ENCODE measurements around the gene SLC25A36.
A peak's percentile ranks its signal among the peaks of the same experiment; 100 is the strongest.
"Not testable (repeated sequence)": the region's sequence is repeated elsewhere in the genome, so short reads cannot be mapped to it uniquely, and the experiment has no call there.

Gene SLC25A36

DNA sequence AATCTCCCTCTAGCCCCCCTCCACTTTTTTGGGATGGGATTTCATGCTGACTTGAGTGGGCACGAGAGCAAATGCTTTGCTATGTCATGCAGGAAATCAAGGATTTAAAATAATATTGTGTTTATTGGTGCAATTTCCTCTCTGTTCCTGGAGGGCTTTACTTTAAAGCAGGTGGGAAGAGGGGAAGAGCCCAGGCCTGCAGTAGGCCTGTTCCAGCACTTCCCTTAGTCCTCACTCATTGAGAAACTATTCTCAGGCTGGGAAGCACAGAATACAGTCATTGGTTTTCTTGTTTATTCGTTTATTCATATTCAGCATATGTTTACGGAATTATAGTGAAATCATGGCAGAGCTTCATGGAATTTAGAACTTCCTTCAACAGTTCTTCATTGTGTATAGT, 67.9 kb downstream of the SLC25A36 start:
- no peak for DNase-seq
- no peak for TF ChIP-seq CTCF (IDR thresholded peaks at IDR 0.05)
- Mint-ChIP-seq H3K27ac (no peak overlapping the region), H3K27me3 (ENCODE audit: low read depth, poor library complexity) (peaks cover 5% of the 10 kb centered on the region), H3K4me1 (peaks cover 11% of the 10 kb centered on the region), H3K9me3 (peaks cover 11% of the 10 kb centered on the region), H3K4me3 (no peak overlapping the region), H3K36me3 (ENCODE audit: low read depth) (no peaks in the 10 kb centered on the region)

DNA sequence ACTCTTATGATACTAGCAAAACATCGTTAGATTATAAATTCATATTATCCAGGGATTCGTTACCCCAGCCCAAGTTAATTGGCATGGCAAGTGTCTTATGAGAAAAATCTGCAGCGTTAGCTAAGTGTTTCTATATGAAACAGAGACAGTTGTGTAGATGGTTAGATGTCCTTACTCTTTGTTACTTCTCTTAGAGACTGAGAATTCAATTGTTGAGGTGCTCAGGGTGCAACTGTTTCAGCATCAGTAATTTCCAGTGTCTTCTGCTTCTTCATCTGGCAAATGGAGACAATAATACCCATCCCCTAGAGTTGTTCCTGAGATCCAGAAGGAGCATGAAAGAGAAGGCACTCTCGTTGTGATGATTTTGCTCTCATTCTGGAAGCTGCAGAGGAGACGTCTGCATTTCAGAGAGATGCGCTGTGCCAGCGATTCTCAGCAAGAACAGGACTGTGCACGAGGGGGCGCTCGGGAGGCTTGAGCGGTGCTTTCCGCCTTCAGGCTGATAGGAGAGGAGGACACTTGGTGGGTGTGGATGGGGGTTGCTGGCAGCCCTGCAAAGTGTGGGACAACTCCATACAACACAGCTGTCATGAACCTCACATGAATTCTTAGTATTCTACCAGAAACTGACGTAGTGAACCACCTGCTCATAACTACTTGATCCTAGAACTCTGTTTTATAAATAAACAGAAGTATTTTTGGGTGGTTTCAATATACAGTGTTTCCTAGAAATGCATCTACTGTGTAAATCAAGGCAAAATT, 69.8 kb downstream of the SLC25A36 start:
- Mint-ChIP-seq H3K4me1 (peaks cover 11% of the 10 kb centered on the region), H3K4me3 (no peak overlapping the region), H3K36me3 (ENCODE audit: low read depth) (no peaks in the 10 kb centered on the region), H3K27ac (no peak overlapping the region), H3K9me3 (peaks cover 11% of the 10 kb centered on the region), H3K27me3 (ENCODE audit: low read depth, poor library complexity) (peaks cover 2% of the 10 kb centered on the region)
- peak; percentile 84 for TF ChIP-seq CTCF (IDR thresholded peaks at IDR 0.05)
- DNase-seq: peak; percentile 93

GRCh38 chr3:141011997-141012262, 70.3 kb downstream of the SLC25A36 start:
- no peak overlapping the region for H3K27ac Mint-ChIP-seq
- DNase-seq: no peak
- peaks cover 11% of the 10 kb centered on the region for H3K4me1 Mint-ChIP-seq
- no peak overlapping the region for H3K4me3 Mint-ChIP-seq
- no peak for TF ChIP-seq CTCF (IDR thresholded peaks at IDR 0.05)
- peaks cover 10% of the 10 kb centered on the region for H3K9me3 Mint-ChIP-seq
- H3K36me3 Mint-ChIP-seq (ENCODE audit: low read depth): no peaks in the 10 kb centered on the region
- H3K27me3 Mint-ChIP-seq (ENCODE audit: low read depth, poor library complexity): peaks cover 2% of the 10 kb centered on the region

DNA sequence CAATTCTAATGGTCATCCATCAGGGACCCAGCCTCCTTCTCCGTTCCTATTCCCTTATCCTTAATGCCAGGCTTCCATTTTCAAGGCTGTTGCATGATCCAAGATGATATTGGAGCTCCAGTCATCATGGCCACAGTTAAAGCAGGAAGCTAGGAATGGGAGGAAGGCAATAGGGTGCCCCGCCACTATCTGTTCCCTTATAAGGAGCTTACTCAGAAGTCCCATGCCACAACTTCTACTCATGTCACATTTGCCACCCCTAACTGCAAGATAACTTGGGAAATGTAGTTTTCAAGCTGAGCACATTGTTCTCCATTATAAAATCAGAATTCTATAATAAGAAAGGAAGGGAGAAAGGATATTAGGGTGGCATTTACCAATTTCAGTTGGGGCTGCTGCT, 70.9 kb downstream of the SLC25A36 start:
- Mint-ChIP-seq H3K27ac (no peak overlapping the region), H3K4me3 (no peak overlapping the region), H3K27me3 (ENCODE audit: low read depth, poor library complexity) (no peaks in the 10 kb centered on the region), H3K4me1 (peaks cover 11% of the 10 kb centered on the region), H3K36me3 (ENCODE audit: low read depth) (no peaks in the 10 kb centered on the region), H3K9me3 (peaks cover 6% of the 10 kb centered on the region)
- no peak for TF ChIP-seq CTCF (IDR thresholded peaks at IDR 0.05)
- DNase-seq: no peak

DNA sequence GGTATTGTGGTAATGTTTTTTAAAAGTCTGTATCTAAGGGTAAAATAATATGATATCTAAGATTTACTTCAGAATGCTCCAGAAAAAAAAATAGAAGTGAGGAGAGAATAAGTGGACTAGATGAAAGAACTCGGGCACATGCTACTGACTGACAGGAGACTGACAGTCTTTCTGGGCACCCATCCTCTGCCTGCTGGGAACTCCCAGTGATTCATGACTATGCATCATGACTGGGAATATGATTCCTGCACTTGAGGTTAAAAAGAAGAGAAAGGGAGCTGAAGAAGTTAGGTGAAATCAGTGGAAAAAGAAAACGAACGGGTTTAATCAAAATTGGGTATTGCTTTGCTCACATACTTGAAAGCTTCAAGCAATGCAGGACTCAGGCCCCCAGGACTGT, 73.8 kb downstream of the SLC25A36 start:
- Mint-ChIP-seq H3K27ac (no peak overlapping the region), H3K27me3 (ENCODE audit: low read depth, poor library complexity) (peaks cover 2% of the 10 kb centered on the region), H3K4me3 (no peak overlapping the region), H3K36me3 (ENCODE audit: low read depth) (no peaks in the 10 kb centered on the region), H3K4me1 (peaks cover 11% of the 10 kb centered on the region), H3K9me3 (peaks cover 7% of the 10 kb centered on the region)
- DNase-seq: no peak
- TF ChIP-seq CTCF (IDR thresholded peaks at IDR 0.05): no peak

DNA sequence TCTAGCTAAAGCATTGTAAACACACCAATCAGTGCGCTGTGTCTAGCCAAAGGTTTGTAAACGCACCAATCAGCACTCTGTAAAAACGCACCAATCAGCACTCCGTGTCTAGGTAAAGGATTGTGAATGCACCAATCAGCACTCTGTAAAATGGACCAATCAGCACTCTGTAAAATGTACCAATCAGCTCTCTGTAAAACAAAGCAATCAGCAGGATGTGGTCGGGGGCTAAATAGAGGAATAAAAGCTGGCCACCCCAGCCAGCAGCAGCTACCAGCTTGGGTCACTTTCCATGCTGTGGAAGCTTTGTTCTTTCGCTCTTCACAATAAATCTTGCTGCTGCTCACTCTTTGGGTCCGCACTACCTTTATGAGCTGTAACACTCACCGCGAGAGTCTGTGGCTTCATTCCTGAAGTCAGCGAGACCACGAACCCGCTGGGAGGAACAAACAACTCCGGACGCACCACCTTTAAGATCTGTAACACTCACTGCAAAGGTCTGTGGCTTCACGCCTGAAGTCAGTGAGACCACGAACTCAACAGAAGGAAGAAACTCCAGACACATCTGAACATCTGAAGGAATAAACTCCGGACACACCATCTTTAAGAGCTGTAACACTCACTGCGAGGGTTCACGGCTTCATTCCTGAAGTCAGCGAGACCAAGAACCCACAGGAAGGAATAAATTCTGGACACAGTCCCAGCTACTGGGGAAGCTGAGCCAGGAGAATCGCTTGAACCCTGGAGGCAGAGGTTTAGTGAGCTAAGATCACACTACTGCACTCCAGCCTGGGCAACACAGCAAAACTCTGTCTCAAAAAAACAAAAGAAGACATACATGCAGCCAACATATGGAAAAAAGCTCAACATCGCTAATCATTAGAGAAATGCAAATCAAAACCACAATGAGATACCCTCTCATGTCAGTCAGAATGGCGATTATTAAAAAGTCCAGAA, 76.0 kb downstream of the SLC25A36 start:
- H3K27me3 Mint-ChIP-seq (ENCODE audit: low read depth, poor library complexity); H3K36me3 Mint-ChIP-seq (ENCODE audit: low read depth); H3K27ac Mint-ChIP-seq; H3K9me3 Mint-ChIP-seq; H3K4me3 Mint-ChIP-seq; DNase-seq; H3K4me1 Mint-ChIP-seq: not testable (repeated sequence)

Data from nephron progenitor cell (in vitro differentiated cells).